GM18951 (cell line): ENCODE results near the gene ACOXL.

Experiments
- POLR2A ChIP-seq: IDR thresholded peaks from 4 replicates; pipeline ENCODE4 v1.6.1; 2011; ENCODE audit warnings: mild to moderate bottlenecking; ENCODE audit not compliant: insufficient read length, insufficient read depth; ENCODE audit errors: extremely low read depth
- in situ Hi-C: fragments of 300-500 bp; cut with MboI; formaldehyde crosslinking; loops from one replicate; pipeline ENCODE4 v1.12.0; 2022; ENCODE audit warnings: low sequenced_read_pairs, mixed read lengths, inconsistent platforms; ENCODE audit not compliant: unreplicated experiment

Gene ACOXL

DNA sequence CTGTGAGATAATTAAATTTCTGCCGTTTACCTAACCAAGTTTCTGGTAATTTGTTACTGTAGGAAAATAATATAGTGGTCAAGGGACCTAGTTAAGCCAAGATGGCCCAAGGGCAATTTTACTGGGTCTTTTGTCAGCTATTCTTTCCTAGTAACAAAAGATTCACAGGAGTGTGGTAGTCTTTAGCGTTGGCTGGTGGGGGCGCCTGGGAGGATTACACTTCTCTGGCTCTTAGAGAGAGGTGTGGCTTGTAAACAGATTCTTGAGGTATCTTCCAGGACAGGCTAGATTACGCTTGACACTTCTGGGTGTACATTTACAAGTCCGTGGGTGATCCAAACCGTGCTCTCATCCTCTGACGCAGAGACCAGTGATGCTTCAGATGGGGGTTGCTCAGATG is 3.3 kb upstream of the ACOXL start:
- in situ Hi-C loops, result no loop called here
- no peak for TF ChIP-seq POLR2A

DNA sequence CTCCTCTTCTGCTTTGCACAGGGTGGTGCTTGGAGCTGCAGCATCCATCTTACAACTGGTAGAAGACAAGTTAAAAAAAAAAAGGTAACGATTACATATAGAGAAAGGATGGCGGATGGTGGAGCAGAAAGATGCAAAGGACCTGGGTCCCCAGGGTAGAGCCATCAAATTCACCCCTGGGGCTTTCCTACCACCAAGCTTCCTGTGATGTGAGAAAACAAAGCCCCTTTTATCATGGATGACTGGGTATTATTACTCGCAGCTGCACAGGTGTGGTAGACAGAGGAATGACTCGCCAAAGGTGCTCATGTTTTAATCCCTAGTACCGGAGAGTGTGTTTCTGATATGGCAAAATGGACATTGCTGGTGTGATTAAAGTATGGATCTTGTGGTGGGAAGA is 1.3 kb upstream of the ACOXL start:
- in situ Hi-C loops, result no loop called here
- TF ChIP-seq POLR2A, result no peak

DNA sequence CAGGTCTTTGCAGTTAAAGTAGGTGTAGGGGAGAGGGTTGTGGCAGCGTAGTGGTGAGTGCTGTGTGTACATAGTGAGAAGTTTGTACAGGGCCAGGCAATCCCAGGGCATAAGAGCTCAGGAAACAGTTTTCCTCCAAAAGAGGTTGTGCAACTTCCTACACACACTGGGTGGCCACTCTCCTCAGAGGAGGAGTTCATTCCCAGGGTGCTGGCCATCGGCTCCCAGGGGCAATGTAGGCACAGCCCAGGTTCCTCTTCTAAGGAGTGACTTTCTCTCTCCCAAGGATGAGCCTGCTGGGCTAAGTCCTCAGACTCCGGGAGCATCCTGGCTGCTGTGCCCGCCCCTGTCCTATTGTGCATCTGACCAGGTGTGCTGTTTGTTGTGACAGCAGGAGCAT is 3.0 kb downstream of the ACOXL start:
- in situ Hi-C loops, result no loop called here
- TF ChIP-seq POLR2A, result no peak

DNA sequence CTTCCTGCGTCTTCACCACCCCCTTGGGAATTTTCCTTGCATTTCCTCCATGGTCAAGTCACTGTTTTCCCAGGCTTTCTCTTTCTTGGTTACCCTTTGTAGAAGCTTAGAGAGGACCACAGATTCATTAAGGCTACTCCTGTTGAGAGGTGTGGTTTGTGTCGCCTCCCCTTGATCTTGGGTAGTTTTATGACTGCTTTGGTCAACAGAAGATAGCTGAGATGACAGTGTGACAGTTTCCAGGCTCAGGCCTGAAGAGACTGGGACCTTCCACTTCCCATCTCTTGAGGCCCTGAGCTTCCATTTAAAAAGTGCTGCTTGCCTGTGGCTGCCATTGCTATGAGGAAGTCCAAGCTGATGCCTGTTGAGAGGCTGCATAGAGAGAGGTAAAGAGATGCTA is 5.4 kb downstream of the ACOXL start:
- no peak for TF ChIP-seq POLR2A
- in situ Hi-C loops, result no loop called here

DNA sequence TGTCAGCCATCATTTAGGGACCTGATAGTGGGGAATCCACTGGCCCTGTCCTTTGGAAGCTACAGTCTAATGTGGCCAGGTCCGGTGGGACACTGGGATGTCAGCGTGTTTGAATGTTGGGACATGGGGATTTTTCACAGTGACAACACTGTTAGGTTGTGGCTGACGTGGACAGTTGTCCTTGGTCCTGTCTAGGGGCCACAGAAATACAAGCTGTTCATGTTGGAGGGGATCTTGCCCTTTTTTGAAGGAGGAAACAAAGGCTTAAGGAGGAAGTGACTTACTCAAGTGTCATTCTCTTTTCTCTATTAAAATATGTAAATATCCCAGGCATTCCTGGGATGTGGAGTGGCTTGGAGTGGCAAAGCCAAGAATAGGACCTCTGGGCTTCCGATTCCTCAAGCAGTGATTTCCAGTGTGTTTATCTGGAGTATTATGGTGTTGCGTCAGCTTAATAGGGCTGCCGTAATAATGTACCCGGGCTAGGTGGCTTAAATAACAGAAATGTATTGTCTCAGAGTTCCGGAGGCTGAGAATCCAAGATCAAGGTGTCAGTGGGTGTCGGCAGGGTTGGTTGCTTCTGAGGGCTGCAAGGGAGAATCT is 8.5 kb downstream of the ACOXL start:
- in situ Hi-C loops, result loop anchor here (5.0 kb wide), 1 partner anchor 54 kb away; no protein-coding TSS in a partner anchor
- no peak for TF ChIP-seq POLR2A

DNA sequence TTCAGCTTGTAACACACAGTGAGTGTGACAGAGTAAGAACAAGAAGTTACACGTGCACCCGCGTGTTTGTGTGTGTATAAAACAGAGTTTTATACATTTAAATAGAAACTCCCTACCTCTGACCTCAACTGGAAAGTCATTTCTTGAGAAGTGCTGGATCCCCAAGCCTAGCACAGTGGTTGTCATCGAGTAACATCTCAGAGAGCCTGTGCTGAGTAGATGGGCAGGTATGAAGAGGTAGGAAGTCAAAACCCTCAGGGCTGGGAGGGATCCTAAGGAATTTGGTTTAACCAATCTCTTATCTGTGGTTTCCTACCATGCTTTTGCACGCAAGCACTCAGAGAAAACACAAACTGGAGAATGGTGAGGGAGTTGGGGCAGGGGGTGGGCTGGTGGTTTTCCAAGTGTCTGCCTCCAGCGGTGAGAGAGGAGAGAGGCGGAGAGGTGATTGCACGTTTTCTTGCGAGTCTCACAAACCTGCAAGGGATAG is 9.2 kb downstream of the ACOXL start:
- in situ Hi-C loops, result loop anchor here (5.0 kb wide), 1 partner anchor 54 kb away; no protein-coding TSS in a partner anchor
- no peak for TF ChIP-seq POLR2A

DNA sequence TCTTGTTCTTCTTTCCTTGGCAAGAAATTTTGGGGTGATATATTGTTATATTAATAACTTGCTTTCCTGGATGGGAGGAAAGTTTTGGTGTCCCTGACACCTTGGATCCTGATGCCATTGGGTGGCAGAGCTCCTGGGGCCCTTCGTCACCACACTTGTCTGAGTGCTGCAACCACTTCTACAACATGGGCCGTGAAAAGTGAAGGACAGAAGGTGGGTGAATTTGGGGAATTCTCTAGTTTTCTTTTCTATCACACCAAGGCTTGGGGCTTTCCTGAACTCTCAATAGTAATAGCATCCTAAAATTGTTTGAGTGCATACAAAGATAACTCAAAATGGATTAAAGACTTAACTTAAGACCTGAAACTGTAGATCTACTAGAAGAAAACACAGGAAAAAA is 10.0 kb downstream of the ACOXL start:
- TF ChIP-seq POLR2A, result no peak
- in situ Hi-C loops, result loop anchor here (5.0 kb wide), 1 partner anchor 55 kb away; no protein-coding TSS in a partner anchor

DNA sequence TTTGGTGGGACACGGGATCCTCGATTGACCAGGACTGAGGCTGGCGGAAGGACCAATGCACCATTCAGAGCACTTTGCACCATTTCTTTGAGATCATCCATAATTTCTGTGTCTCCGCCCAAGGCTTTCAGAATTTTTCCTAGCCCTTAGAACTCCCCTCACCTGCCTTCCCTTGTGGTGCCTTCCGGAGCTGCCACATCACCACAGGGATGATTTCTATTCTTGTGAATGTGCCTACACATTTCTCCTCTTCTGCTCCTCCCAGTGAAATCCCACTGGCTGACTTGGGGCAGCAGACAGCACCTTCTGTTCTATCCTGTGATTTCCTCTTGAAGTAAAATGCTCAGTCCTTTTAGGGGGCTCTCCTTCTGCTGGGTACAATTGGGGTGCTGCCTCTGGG is 11.2 kb downstream of the ACOXL start:
- no peak for TF ChIP-seq POLR2A
- in situ Hi-C loops, result loop anchor here (5.0 kb wide), 1 partner anchor 56 kb away; no protein-coding TSS in a partner anchor

DNA sequence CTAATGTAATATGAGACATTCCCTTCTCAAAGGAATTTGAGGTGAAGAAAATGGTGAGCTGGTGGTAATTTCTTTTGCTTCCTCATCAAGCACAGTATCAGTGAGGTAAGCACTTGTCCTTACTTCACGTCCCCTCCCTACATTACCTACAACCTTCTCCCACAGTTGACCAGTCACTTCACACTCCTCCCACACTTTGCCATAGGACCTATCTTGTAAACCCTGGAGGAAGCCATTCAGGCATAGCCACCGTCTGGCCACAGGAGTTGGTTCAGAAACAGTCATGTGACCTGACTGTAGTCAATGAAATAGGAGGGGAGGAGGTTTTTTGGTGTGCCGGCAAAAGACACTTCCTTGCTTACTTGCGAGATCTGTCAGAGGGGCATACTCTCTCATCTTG is 12.1 kb downstream of the ACOXL start:
- in situ Hi-C loops, result loop anchor here (5.0 kb wide), 1 partner anchor 57 kb away; no protein-coding TSS in a partner anchor
- no peak for TF ChIP-seq POLR2A

DNA sequence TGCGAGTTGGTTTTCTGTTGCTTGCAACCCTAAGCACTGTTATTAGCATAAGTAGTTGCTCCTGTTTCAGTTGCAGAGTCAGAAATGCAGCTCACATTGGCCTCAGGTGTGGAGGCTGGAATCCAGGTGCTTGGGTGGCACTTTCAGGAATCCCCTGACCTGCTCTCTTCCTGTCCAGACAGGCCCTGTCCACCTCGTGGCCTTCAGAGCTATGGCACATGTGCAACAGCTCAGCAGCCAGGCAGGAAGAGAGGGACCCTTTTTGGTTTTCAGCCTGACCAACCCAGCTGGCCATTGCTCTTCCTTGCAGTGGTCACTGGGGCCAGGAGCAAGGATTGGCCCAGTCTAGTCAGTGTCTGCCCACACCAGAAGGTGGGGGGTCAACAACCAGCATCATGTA is 12.7 kb downstream of the ACOXL start:
- in situ Hi-C loops, result no loop called here

DNA sequence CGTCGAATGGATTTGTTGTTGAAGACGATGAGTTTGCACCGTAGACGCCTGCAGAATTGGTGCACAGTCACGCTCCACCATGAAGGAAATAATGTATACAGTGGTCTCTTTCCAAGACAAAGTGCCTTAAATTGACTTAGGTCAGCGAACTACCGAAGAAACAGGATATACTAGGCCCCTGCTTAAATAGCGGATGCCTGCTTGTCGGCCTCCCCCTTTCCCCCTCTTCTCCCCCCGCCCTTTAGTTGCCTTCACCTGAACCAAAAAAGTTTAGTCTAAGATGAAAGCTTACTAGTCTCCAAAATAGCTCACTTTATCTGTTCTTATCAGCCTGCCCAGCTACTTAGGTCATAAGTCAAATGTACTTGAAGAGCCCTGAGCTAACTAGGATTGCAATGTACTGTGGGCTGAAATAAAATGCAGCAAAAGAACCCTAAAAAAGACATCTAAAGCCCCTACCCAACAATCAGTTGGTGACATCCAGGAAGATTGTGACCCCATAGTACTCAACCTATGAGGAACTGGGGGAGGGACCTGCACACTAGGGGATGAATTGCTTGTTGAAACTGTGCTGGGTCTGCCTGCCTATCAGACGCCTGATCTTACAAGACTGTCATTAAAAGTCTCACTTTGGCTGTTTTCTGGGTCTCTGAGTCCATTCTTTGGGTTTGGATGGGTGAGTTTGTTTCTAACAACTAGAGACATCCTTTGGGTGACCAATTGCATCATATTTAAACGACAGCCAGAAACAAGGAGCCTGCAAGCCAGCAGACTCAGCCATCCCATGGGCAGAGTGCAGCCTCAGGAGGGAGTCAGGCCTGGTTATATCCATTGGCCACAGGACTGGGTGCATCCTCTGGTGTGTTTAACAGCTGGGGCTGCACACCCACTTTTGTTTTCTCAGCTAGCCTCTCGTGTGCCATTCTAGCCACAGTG is 14.5 kb downstream of the ACOXL start:
- in situ Hi-C loops, result no loop called here
- no peak for TF ChIP-seq POLR2A

More for the DNA sequence above, 12.7 kb downstream of the ACOXL start:
- TF ChIP-seq POLR2A, result no peak

DNA sequence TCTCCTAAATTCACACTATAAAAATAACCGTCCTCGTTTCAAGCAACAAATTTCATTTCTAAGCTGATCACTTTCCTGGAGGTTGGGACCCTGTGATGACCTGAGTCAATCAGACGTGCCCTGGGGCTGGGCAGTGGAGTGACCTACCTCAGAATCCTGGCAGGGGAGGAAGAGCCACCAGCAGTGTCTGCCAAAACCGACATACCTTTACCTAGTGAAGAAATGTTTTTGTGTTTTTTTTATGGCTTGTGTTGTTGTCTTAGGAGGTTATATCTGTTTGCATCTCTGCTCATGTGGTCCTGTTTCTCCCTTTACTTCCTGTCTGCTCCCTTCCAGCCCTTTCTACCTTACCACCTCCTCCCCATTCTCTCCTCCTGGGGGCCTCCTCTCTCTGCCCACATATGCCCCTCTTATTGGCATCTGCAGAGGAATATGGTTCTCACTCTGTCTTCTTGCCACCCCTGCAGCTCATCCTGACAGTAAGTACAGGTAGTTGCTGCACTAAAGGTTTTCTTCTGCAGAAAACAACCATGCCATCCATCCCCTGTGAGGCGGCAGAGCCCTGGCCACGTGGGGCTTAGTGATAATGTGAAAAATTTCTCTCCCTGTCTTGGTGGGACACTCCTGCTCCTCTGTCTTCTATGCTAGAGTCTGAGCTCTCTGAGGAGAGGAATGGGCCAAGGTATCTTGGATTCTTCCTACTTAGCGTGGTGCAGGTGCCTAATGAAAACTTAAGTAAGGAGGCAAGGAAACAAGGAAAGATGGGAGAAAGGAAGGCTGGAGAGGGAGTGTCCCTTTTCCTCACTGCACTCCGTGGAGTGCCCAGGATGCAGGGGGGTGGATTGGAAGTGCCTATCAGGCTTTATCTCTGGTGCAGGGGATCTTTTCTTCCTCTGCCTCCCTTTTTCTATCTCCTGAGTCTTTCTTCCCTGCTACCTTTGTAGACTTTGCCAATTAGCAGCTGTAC is 15.4 kb downstream of the ACOXL start:
- in situ Hi-C loops, result no loop called here
- no peak for TF ChIP-seq POLR2A
